ENCODE results near the gene TUBGCP4.
"Not testable (repeated sequence)": the region's sequence is repeated elsewhere in the genome, so short reads cannot be mapped to it uniquely, and the experiment has no call there.

The TUBGCP4 gene

GRCh38 chr15:43370975-43371974, at the start of gene TUBGCP4, which contains the start of gene ZSCAN29:
TUBGCP4 (plus strand) TSS chr15:43371101; CDS start chr15:43371355, 254 bp downstream.
ZSCAN29 (minus strand) TSS chr15:43371043; CDS start chr15:43369913, 1,130 bp downstream.
- peak; percentile 78 for DNase-seq

DNA sequence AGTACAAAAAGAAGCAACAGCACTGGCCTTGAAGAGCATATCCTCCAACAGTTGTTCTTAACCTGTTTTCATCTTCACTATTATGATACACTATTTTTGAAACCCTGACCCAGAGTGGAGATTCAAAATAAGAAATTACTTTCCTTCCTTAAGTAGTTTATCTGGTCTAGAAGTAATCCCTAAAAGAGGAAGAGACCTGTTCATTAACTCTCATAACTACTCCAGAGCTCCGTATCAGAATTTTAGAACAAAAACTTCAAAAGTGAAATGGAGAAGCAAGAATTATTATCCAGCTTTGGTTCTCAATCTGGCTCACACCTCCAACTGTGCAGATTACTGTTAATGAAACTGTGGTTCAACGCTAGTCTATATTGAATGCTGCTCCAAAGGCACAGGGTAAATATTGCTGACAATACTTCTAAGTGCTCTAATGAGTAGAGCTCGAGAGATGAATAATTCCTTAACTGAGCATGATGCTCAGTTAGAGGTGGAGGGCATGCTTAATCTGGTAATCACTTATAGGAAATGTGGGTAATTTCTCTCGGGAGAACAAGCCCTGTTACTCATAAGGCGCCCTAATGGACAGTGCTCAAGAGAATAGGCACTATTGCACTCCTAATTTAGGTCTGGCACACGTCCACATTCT, 45.7 kb upstream of the TUBGCP4 start:
- no peak for DNase-seq

- peak; percentile 36 for DNase-seq
These were observed 41.5 kb upstream of the TUBGCP4 start for GRCh38 chr15:43329217-43329959.

DNA sequence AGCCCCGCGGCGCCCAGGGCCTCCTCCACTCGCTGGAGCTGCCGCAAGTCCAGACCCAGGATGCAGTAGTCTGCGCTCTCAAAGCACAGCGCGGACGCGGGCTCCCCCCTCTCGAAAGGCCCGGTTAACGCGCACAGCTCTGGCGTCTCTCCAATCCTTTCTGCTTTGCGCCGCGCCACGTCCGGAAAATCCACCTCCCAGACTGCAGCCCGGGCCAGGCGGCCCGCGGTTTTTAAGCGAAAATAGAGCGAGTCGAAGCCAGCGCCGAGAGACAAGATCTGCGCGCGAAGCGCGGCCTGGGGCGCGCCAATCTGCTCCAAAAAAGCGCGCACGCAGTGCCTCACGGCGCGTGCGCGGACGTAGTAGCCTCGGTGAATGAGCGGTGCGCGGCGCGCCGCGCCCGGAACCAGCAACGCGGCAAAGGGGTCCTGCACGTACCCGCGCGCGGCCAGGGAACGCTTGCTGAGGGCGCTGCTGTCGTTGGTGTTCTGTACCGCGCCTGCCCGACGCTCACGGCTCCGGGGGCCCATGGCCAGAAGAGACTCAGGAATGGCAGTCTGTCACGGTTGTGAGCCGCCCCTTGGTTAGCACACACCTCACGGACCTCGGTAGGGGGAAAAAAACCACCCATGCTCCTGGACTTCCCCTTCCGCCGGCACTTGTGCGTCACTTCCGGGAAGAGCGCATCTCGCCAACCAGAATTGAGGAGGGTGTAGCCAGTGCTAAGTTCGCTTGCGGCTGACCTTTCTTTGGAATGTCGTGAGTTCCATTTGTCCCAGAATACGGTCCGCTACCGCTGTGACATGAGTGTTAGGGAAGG, 40.7 kb upstream of the TUBGCP4 start, which contains the start of gene LCMT2:
Gene LCMT2, minus strand, starts transcription at position 614 of the 820 bp plus-strand sequence. Its CDS starts 84 bp downstream, at position 530.
- peak; percentile 96 for DNase-seq

DNA sequence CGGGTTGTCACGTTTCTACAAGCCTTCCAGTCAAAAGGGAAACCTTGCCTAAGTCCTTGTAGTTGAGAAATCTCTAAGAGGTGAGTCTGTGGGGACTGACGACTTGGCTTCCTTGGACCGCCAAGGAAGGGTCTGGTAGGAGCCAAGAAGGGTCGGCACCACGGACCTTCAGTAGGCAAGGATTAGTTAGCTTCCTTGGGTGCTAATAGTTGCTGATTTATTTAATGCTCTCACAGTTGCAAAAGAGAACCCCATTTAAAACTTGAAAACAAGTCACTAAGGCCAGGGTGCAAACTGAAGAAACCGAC, 40.2 kb upstream of the TUBGCP4 start:
- no peak for DNase-seq

GRCh38 chr15:43346305-43346704, 24.6 kb upstream of the TUBGCP4 start:
- no peak for DNase-seq

DNA sequence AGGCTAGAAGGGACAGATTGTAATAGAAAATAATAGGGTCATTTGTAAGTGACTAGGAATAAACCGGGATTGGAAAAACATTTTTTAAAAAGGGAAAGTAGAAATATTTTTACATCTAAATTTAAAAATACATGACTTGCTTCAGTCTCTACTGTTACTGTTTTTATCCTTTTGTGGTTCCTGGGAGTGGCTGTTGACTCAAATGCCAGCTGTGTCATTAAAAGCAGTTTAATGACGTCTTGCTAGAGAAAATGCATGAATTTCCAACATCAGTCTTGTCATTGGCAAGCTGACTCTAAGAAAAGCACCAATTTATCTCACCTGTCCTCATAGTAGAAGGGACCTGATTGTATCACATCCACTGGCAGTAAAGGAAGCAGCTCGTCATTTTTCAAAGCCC, 23.8 kb upstream of the TUBGCP4 start:
- DNase-seq, result no peak

DNA sequence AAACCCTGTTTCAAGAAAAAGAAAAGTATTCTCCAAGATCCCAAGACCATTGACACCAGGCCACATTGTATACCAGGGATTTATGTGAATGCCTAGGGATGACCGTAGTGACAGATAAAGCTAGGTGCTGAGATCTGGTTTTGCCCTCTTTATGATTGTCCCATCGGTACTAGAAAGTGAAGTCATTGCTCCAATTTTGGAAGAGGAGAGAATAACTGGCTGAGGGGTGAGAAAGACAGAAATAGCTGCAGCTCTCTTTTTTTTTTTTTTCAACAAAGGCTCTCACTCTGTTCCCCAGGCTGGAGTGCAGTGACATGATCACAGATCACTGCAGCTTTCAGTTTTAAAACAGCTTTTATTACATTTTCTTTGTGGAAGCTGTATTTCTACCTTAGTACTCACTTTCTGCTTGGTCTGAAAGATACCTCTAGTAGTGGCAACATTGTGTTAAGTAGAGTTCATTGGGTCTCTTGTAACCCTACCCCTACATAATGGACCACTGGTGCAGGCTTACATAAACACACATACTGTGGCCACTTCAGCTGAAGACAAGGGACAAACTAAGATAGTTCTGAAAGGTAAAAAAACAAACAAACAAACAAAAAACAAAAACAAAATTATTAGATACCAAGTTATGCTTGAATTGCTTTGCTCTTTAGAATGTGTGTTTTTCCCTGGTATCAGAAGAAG, 18.1 kb upstream of the TUBGCP4 start:
- no peak for DNase-seq

DNA sequence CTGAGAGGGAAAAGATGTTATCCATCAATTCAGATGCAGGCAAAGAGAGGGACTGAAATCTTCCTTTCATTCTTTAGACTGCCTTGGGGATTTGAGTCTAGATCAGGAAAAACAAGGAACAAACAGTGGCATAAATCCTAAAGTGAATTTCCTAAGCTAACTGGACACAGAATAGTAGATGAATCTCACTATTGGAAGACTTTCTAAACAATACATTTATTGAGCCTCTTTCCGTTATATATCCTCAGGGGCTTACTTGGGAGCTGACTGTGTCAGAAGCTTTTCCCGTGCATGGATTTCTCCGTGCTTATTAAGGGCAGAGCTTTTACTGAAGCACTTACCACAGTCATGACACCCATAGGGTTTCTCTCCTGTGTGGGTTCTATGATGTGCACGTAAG, 10.1 kb upstream of the TUBGCP4 start:
- no peak for DNase-seq

DNA sequence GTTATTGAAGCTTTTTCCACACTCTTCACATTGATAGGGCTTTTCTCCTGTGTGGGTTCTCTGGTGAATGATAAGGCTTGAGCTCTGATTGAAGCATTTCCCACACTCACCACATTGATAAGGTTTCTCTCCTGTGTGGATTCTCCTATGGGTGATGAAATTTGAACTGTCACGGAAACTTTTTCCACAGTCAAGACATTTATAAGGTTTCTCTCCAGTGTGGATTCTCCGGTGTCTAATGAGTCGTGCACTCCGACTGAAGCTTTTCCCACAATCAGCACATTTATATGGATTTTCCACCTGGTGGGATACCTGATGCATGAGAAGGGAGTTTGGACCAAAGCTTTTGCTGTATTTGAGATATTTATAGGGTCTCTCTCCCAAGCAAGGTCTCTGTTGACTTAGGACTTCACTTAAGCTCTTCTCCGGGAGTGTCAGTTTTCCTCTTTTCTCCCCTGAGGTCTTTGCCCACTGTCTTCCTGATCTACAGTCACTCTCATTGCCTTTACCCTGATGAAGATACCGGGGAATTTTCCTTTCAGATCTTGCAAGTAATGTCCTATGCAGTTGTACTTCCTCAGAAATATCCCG, 9.5 kb upstream of the TUBGCP4 start:
- peak; percentile 5 for DNase-seq

DNA sequence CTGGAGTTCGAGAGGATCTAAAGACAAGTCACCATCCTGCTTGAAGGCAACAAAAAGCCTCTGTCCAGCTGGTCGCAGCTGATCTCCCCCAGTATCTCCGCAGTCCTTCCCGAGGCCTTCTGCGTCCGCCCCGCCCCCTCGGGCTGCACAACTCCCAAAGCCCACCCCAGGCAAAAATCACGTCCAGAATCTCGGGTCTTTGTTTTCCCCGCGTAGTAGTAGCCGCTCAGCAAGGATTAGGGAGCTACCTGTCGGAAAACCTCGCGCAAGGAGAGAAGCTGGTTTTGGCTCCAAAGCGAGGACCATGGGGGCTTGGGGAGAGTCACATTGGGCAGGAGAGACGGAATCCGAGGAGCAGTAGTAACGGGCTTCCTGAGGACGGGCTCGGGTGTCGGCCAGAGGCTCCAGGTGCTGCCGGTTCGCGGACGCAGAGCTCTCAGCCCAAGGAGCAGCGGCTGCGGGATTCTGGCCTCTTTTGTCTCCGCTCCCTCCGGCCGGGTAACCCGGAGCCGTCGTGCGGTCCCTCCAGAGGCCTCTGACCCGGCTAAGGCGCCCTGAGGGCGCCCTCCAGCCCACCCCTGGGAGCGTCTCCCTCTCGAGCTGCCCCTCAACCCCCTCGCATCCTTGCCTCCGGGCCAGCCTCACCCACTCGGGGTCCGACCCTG, 459 bp upstream of the TUBGCP4 start:
- DNase-seq, result peak; percentile 20

- DNase-seq, result peak; percentile 23
These were observed 5.3 kb downstream of the TUBGCP4 start for GRCh38 chr15:43376017-43376705.

- no peak for DNase-seq
These were observed 7.7 kb downstream of the TUBGCP4 start for GRCh38 chr15:43378601-43379000.

GRCh38 chr15:43382310-43382709, 11.4 kb downstream of the TUBGCP4 start:
- no peak for DNase-seq

DNA sequence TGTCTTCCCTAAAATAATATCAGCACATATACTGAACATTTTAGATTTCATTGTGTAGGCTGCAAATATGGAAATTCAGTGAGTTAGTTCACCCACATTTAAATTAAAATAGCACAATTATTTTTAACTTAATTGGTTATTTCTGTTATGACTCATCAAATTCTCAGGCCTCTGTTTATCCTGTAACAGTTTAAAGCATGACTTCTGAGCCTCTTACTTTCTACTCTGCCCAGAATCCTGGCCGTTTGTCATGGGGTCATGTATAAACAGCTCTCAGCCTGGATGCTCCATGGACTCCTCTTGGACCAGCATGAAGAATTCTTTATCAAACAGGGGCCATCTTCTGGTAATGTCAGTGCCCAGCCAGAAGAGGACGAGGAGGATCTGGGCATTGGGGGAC, 12.2 kb downstream of the TUBGCP4 start:
- DNase-seq, result peak; percentile 6

GRCh38 chr15:43390723-43391122, 19.8 kb downstream of the TUBGCP4 start:
- DNase-seq, result peak; percentile 38

- DNase-seq, result not testable (repeated sequence)
These were observed 22.7 kb downstream of the TUBGCP4 start for GRCh38 chr15:43393592-43393991.

GRCh38 chr15:43402255-43402654, 31.4 kb downstream of the TUBGCP4 start:
- no peak for DNase-seq

DNA sequence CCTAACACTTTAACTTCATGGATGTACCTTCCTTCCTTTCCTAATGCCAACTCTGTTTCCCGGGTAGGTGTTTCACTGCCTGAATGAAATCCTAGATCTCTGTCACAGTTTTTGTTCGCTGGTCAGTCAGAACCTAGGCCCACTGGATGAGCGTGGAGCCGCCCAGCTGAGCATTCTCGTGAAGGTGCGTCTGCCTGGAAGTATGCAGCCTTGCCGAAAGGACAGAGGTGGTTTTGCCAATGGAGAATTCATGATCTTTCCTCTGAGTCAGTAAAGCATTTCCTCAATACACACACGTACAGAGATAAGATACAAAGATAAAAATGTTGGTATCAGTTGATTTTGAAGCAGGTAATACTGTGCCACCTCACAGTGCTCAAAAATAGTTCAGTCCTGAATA, 32.7 kb downstream of the TUBGCP4 start:
- no peak for DNase-seq

GRCh38 chr15:43404130-43404529, 33.2 kb downstream of the TUBGCP4 start:
- DNase-seq, result no peak
